SK-MEL-5 (cell line): Measurements from ENCODE around the gene PTPN3. TPM values are rescaled to one million over a fixed set of nuclear protein-coding genes. Genes with fewer than 3 reads are reported as not detected.
"Not testable (repeated sequence)": the region's sequence is repeated elsewhere in the genome, so short reads cannot be mapped to it uniquely, and the experiment has no call there.

ENCODE experiments used
- DNase-seq: peaks from one replicate; pipeline ENCODE4 v3.0.0-alpha.2; 2016; ENCODE audit warnings: low read depth, low spot score
- in situ Hi-C: cut with HindIII; loops from 2 replicates; pipeline ENCODE4 v1.10.0; 2016; ENCODE audit warnings: low sequenced_read_pairs, high pct_unique_total_duplicates, low pct_unique_long_range_greater_than_20kb
- total RNA-seq: library from RNA; depleted of rRNA; stranded (reverse); fragments of >200 nt; shearing (Covaris generic); gene quantifications from 2 replicates; pipeline ENCODE4 v1.2.3, GENCODE V29; 2014

The PTPN3 gene
- total RNA-seq, 1 experiment from 2014 or later: 5.7 TPM

DNA sequence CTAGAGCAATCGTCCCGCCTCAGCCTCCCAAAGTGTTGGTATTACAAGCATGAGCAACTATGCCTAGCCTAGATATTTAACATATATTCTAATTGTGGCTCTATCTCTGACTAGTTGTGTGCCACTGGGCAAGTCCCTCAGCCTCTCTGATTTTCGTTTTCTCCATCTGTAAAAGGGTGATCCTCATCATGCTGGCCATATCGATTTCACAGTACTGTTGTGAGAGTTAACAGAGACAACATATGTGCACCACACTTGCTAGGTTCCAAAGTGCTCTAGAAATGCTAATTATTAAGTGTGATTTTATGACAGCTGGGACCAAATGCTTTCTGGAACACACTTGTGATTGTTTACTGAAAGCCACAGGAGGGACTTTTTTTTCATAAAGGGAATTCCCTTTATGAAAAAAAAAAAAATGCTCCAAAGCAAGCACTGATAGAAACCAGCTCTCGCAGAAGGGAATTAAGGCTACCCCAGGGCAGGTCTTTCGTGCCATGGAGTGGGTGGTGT, 98.8 kb downstream of the PTPN3 start:
- in situ Hi-C loops: no loop called here
- no peak for DNase-seq

DNA sequence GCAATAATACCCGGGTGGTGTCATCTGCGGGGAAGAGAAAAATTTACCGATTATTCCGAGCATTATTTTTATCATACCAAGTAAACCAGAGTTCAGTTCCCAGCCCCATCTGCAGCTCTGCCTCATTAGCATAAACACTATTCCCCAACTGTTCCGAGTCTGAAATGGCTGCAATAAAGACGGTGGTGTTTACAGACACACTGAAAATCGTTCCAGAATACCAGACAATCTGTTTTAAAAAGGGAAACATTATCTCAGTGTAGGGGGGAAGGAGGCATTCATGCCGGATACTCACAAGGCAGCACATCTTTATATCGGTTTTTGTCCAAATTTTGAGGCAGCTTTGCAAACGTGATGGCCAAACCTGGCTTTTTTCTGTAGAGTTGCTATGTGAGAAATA, 106.9 kb downstream of the PTPN3 start:
- DNase-seq: no peak
- in situ Hi-C loops: no loop called here

DNA sequence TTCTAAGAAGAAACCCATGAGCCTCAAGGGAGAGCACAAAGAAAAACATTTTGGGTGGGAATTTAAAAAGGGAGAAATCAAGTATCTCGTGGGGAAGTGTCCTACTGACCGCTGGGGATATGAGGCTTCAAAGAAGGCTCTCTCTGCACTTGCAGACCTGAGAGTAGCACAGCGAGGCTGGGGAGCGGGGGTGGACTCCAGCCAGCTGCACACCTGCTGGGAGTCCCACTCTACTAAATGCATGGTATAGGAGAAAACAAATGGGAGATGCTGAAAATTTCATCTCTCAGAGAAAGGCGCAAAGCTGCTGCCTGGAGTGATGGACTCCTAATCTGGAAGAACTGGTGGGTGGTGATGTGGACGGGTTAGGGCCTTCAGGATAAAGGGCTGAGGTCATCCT, 110.3 kb downstream of the PTPN3 start:
- in situ Hi-C loops: no loop called here
- DNase-seq: no peak

DNA sequence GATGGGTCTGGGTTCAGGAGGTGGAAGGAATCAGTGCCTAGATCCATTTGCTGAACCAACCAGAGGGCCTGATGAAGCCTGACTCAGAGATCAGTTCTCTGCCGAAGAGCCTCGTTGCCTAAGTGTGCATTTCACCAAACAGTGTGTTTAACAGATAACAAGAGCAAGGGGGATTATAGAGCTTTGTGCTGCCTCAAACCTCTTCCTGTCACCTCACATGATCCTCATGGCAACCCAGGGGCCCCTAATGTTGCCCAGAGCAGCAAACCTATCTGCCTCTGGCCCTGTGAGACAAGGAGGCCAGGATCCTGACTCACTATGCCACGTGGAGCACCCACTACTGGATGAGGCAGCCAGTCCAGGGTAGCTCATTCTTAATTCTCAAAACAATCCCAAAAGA, 110.9 kb downstream of the PTPN3 start:
- in situ Hi-C loops: no loop called here
- no peak for DNase-seq

DNA sequence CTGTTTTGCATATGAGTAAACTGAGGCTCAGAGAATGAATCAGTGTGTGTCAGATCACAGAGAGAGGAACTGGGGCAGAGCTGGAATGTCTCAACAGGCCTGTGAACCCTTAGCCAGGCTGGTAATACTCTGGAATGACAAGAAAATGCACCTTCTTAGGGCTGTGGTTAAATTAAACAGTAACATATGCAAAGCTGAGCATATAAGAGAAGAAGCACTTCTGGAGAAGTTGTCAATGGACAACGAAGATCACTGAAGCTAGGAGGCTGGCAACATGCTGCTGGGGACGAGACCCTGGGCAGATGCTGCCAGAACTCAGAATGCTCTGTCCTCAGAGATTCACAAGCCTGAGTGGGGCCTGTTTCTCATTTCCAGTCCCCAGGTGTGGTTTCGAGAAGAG, 112.6 kb downstream of the PTPN3 start:
- no peak for DNase-seq
- in situ Hi-C loops: no loop called here

DNA sequence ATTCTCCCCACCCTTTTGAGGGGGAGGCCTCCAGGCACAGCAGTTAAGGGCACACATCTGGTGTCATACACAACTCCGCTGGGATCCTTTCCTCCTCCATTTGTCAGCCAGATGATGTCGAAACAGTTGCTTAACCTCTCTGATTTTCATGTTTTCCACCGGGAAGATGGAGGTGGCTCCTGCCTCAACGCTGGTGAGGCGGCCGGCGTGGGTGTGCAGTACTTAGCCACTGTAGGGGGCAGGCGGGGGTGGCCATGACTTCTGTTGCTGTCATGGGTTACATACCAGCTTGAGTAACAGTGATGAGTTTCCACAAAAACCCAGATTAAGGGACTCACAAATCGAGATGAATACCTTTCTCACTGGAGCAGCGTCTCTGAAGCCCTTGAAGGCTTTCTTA, 114.2 kb downstream of the PTPN3 start:
- in situ Hi-C loops: no loop called here
- DNase-seq: no peak

DNA sequence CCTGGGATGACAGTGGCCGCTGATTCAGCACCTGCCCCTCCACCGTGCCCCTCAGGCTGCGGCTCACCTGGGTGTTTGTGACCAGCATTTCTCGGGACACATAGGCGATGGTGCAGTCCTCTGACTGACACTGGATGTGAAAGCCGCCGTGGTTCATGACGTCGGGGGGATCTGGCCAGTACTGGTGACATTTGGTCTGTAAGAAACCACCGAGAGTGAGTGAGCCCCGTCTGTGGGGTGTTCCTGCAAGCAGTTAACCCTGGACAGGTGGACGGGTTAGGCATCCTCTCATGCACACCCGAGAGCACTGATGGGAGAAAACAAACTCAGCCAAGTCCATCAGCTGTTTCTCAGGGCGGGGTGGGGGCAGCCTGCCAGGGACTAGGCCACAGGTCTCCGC, 114.8 kb downstream of the PTPN3 start:
- in situ Hi-C loops: no loop called here
- no peak for DNase-seq

DNA sequence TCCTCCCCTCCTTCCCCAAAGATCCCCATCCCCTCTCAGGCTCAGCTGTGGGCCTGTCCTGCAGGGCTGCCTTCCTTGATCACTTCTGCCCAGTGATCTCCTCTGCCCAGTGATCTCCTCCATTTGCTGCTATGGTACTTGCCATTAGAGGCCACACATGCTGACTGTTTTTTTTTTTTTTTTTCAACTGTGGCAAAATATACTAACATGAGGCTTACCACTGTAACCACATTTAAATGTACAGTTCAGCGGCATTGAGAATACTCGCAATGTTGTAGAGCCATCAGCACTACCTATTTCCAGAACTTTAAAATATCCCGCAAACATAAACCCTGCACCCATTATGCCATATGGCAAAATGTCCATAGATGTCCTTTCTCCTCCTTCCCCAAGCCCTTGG, 115.5 kb downstream of the PTPN3 start:
- in situ Hi-C loops: no loop called here
- DNase-seq: no peak

DNA sequence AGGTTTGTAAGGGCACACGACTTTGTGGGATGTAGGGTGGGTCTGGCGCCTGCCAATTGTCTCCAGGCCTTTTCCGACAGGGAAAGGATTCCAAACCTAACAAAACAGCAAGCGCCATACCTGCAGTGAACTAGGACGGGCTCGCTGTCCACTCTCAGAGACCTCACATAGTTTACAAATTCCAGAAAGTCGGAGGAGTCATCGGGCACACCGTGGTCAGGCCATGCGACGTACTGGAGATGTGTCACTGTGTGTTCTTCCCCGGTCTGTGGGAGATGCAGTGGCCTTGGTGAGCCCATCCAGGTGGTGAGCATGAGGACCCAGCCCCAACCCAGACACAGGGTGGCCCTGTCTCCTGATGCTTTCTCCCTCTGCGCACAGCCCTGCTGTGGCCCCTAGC, 115.9 kb downstream of the PTPN3 start:
- in situ Hi-C loops: no loop called here
- DNase-seq: no peak

DNA sequence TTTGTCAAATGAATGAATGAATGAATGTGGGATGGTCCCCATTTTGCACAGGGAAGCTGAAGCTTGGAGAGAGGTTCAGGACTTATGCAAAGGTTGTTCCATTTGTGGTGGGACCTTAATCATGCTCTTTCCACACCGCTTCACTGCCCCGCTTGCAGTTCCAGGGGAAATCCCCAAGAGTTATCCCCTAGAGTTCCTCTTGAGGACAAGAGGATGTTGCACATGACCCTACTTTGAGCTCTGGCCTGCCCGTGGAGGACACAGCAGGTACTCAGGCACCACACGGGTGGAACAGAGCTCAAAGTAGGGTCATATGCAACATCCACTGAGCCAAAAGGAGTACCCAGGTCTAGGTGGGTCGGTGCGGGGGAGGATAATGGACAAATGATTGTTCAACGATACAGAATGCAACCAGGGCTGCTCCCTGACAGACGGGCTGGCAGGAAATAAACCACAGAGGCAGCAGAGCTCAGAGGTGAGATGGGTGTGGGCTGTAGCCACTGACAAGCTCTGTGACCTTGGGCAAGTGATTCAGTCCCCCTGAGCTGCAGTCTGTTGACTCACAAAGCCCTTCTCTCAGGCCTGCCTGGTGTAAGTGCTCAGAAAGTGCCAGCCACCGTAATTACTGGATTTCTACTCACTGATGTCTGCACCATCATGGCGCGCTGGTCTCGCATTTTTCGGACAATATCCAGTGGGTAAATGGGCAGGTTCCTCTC, 116.9 kb downstream of the PTPN3 start:
- in situ Hi-C loops: no loop called here
- DNase-seq: no peak

DNA sequence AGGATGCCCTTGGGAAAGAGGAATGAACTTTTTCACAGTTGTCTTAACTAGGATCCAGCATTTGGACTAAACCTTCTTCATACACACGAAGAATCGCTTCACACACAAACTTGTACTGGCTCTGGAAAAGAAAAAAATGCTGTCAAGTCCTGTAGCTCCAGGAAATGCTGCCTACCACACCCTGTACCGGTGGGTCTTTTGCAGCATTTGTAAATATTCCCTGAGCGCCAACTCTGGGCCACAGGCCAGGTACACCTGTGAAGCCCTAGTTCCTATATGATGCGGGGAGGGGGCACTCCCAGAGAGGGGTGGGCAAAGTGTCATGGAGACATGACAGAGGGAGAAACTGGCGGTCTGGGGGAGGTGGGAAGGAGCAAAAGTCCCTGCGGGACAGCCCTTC, 118.6 kb downstream of the PTPN3 start:
- DNase-seq: no peak
- in situ Hi-C loops: no loop called here

DNA sequence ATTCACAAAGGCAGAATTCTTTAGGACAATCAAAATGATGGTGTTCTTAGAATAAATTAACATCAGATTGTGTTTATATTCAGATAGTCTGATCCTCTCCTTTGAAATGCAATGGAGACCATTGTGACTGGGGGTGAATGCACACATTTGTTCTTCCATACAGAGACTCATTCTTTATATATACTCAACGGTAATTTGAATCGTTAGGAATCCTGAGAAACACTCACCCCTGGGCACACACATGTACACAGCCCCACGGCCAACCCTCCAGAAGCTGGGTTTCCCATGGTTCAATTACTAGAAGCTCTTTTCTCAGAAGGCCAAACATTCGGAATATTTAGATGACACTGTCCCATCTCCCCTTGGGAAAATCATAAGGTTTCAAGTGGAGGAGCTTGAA, 119.8 kb downstream of the PTPN3 start:
- peak; percentile 69 for DNase-seq
- in situ Hi-C loops: no loop called here

DNA sequence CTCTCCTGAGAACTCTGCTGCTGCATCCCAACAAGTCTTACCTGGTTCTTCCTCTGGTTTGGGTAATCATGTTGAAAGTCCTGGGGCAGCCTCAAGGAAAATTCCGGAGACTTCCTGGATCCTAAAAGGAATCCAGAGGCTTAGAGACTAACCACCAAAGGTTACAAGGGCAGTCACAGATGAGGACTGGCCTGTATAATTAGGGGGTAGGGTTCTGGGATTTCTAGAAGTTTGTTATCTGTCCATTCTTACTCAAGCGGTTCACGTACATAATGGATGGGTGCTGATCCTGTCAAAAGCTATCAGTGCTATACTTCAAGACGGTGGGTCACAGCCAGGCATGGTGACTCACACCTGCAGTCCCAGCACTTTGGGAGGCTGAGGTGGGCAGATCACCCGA, 125.9 kb downstream of the PTPN3 start:
- DNase-seq: no peak
- in situ Hi-C loops: no loop called here

DNA sequence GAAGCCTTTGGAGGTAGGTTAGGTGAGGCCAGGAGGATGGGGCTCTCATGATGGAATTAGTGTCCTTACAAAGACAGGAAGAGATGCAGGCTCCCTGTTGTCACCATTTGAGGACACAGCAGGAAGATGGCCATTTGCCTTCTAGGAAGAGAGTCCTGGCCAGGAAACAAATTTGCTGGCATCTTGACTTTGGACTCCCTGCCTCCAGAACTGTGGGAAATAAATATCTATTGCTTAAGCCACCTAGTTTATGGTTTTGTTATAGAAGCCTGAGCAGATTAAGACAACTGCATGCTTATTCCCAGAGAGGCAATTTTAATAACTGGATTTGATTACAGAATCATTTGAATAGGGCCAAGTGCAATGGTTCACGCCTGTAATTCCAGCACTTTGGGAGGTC, 126.7 kb downstream of the PTPN3 start:
- DNase-seq: no peak
- in situ Hi-C loops: no loop called here

DNA sequence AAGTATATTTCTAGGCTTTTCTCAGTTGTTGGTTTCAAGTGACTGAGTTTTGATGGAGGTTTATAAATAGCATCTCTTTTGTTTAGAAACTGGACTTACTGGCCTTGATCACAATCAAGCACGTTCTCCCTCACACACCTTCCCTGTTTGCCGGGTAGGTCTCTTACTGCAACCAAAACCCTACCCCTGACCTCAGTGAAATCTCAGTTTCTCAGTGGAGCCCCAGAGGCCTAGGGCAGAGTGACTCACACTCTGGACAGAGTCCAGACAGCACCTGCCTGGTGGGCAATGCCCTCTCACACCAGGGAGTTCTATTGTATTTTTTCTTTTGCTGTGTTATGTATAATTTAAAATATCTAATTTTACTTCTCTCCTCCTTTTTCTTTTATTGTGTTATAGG, 128.8 kb downstream of the PTPN3 start:
- in situ Hi-C loops: no loop called here
- no peak for DNase-seq

DNA sequence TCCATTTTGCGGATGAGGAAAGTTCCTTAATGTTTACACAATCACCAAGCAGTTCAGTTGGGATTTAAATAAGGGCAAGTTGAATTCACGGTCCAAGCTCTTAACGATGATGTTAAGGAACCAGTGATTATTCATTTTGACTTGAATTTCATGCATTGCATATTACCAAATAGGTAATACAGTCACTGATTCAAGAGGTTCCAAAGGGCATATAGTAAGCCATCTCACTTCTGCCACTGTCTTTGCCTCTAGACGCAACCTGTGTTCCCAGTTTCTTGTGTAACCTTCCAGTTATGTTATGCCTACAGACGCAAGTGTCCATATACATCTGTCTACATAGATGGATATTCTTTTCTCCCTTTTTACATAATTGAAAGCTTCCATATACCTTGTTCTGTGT, 137.3 kb downstream of the PTPN3 start:
- no peak for DNase-seq
- in situ Hi-C loops: no loop called here

DNA sequence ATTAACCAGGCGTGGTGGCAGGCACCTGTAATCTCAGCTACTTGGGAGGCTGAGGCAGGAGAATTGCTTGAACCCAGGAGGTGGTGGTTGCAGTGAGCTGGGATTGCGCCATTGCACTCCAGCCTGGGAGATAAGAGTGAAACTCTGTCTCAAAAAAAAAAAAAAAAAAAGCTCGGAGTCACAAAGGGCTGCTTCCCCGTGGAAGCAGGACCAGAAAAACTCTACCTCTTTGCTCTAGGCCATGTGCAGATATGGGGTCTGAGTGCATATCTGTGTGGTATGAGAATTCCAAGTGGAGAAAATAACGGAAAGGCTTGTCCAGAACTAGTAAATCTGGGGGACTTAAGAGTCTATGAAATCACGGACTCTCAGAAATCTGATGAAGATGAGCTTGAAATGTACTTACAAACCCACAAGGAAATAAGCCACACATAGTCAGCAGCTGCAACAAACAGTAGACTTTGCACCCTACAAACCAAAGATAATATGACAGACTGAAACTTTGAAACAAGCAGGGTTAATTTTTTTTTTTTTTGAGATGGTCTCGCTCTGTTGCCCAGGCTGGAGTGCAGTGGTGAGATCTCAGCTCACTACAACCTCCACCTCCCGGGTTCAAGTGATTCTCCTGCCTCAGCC, 139.0 kb downstream of the PTPN3 start:
- DNase-seq, in situ Hi-C loops: not testable (repeated sequence)

DNA sequence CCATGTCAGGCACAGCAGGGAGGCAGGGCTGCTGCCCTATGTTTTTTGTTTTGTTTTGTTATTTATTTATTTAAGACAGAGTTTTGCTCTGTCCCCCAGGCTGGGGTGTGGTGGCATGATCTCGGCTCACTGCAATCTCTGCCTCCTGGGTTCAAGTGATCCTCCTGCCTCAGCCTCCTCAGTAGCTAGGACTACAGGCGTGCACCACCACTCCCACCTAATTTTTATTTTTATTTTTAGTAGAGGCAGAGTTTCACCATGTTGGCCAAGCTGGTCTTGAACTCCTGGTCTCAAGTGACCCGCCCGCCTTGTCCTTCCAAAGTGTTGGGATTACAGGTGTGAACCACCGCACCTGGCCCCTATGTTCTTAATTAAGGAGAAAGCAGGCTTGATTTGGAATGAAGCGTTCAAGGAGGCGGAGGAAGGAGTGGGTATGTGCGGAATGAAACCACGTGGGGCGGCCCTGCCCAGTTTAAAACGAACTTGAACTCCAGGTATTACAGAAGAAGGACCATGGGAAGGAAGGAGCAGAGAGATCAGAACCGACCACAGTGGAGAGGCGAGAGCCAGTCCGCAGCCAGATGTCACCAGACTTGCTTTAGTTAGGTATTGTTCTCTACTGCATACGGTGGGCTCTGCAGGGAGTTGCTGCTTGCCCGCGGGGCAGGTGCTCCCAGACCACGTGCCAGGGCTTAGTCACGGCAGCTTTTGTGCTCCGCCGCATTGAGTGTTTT, 142.4 kb downstream of the PTPN3 start:
- no peak for DNase-seq
- in situ Hi-C loops: no loop called here

DNA sequence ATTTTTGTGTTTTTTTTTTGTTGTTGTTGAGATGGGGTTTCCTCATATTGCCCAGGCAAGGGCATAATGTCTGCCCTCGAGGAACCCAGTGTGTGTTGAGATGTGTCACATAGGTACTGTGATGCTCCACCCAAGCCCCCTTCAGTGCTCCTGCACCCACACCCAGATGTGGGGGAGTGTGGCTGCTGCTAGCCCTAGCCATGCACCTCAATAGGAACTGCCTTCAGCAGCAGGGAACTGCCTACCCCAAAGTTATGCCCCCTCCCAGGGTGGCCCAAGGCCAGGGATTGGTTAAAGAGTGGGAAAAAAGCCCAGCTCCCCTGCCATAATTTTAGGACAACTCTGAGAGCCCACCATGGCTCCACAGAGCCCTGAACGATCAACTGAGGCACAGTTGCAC, 143.9 kb downstream of the PTPN3 start:
- no peak for DNase-seq
- in situ Hi-C loops: no loop called here
